Measurements from ENCODE around the gene TMEM186.
"Not testable (repeated sequence)": the region's sequence is repeated elsewhere in the genome, so short reads cannot be mapped to it uniquely, and the experiment has no call there.

Gene TMEM186

DNA sequence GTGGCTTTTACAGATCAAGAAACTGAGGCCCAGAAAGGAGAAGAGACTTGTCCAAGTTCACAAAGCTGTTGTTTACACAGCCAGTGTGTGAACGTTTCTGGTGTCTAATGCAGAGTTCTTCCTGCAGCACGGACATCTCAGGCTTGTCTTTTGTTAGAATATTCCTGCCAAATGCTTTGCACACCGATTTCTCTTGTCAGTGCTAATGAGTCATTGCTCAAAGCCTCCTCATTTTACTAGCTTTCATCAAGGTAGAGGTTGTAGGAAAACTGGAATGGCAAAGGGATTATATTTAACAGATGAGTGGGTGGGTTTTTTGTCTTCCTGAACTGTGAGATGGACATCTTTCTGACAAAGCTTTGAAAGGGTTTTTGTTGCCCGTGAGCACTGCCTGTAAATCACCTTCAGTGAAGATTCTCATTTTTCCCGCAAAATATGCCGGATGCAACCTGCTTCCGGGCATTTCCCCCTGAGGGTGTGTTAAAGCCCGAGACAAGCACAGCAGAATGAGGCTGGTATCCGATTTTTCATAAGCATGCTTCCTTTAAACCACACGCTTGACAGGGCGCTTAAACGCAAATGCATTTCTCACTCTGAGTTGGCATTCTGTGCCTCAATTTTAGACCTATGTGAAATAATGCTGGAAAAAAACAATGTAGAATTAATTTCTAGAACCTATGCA, 14.9 kb upstream of the TMEM186 start:
- DNase-seq (ENCODE audit: low read depth, low spot score) = no peak

DNA sequence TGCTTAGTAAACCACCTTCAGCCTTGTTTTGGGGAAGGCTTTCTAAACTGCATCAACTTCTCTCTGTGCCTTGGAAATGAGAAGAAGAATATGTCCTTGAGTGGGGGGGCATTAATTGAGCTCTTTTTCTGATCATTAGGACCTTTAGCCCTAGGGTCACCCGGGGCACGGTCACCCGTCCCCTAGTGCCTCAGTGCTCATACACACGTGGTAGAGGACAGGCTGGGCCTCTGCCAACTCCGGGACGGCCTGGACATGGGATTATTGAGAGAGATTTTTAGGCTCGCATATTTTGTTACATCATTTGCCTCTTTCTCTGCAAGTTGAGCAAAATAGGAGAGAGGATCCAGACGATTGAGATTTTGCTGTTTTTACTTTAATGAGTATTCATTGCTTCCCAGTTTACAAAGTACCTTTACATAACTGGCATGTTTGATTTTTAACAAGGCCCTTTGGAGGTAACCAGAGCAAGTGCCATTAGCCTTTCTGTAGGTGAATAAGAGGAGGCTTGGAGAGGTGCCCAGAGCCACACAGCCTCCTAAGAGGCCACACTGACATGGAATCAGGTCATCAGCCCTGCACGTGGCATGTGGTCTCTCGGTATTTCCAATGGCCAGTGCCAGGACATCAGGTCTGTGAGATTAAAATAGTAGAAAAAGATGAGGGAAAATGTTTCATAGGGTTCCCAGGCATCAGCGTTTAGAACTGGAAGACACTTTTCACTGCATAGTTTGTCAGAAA, 11.3 kb upstream of the TMEM186 start:
- no peak for DNase-seq (ENCODE audit: low read depth, low spot score)

DNA sequence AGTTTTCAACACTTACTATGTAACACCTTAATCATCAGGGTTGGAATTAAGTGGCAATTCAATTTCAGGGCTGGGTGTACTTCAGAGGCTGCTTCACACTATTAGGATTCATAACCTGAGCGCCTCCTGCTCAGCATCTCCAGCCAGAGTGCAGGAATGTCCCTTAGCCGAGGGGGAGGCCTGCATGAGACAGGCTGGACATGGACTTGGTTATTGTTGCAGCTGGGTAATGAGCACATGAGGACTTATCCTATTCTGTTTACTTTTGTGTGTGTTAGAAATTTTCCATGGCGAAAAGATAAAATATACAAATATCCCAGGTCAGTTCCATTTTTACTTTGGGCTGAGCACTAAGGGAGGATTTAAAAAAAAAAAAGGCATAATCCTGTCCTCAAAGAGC, 10.6 kb upstream of the TMEM186 start:
- no peak for DNase-seq (ENCODE audit: low read depth, low spot score)

DNA sequence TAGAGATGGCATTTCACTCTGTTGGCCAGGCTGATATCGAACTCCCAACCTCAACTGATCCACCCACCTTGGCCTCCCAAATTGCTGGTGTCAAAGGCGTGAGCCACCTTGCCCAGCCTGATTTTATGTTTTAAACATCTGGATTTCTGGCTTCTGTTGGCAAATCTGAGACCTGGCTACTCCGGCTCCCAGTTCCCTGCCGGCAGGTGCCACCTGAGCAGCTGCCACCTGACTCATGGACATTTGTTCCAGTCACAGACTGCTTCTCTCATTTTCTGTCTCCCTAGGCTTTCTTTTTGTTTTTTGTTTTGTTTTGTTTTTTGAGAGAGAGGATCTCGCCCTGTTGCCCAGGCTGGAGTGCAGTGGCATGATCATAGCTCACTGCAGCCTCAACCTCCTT, 9.8 kb upstream of the TMEM186 start:
- DNase-seq (ENCODE audit: low read depth, low spot score) = no peak

DNA sequence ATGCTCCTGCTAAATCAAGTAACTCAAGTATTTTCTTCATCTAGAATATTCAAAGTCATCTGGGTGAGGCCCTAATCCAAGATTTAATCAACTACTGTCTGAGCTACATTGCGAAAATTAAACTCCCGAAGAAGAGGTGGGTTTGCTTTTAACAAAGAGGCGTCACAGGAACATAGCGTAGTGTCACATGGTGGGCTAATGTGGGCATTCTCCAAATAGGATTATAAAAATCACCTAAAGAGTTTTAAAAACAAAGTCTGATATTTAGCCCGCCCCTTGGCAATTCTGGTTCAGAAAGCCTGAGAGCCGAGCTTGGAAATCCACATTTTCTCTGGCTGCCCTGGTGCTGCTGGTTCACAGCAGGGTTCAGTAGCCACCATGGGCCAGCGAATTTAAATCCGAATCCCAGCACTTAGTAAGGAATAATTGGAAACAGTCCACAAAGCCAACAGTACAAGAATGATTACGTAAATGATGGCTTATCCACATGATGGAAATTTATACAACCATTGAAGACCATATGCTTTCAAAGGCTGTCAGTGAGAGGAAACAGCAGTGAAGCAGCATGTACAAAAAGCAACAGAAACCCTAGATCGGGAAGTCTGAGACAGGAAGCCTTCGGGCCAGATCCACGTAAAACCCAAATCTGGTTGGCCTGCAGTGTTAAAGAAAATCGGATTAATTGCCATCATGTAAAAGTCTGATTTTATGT, 9.0 kb upstream of the TMEM186 start:
- DNase-seq (ENCODE audit: low read depth, low spot score) = no peak

DNA sequence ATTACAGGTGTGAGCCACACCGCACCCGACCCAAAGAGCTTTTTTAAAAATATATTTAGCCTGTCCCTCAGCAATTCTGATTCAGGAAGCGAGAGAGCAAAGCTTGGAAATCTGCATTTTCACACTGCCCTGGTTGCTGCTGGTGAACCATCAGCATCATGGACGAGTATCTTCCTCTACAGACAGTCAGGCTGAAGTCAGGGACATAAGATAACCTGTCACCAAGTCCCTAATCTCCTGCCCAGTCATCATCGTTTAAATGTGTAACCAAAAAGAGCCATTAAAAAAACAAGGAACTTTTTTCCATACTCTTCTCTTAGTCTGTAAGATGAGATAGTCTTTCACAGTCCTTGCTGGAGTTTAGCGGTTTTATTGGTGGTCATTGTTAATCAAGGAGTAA, 6.9 kb upstream of the TMEM186 start:
- DNase-seq (ENCODE audit: low read depth, low spot score) = no peak

DNA sequence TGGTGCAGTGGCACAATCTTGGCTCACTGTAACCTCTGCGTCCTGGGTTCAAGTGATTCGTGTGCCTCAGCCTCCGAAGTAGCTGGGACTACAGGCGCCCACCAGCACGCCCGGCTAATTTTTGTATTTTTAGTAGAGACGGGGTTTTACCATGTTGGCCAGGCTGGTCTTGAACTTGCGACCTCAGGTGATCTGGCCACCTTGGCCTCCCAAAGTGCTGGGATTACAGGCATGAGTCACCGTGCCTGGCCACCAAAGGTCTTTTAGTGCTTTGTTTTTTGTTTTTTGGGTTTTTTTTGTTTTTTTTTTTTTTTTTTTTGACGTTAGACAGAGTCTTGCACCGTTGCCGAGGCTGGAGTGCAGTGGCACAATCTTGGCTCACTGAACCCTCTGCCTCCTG, 6.3 kb upstream of the TMEM186 start:
- not testable (repeated sequence) for DNase-seq (ENCODE audit: low read depth, low spot score)

DNA sequence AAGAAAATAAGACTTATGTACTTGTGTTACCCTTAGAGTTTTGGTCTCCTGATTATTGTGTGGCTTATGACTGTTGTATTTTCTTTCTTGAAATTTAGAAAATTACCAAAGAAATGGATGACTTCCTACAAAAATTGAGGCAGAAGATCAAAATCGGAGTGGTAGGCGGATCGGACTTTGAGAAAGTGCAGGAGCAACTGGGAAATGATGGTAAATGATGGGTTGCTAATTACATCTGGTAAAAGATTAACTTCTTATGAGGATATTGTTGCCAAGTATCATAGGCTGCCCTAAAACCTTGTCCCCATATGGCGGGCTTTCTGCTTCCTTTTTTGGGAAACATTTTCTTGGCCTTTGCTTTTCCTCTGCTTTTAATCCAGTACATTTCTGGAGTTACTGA, 4.3 kb upstream of the TMEM186 start:
- DNase-seq (ENCODE audit: low read depth, low spot score) = no peak

DNA sequence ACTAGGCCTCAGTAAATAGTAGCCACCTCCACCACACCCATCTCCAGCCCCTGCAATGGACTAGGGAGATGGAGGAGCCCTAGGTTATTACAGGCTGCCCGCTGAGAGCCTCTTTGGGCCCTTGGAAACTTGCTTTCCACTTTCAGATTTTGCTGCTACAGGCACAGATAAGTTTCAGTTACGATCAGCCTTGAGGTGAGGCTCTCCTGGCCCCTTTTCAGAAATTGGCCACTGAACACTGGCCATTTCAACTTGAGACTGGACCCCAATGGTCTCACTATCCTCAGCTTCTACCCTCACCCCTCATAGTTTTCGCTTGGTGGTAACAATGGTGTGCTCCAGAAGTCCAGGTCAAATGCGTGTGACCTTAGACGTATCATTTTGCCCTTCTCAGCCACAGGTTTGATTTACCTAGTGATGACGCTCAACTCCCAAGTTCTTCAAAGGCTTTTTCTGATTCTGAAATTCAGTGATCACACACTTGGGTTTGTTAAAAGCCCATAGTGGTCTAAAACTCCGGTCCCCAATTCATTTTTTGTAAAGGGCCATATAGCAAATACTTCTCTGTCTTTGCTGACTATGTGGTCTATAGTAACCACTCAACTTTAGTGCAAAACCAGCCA, 1.2 kb upstream of the TMEM186 start:
- no peak for DNase-seq (ENCODE audit: low read depth, low spot score)

DNA sequence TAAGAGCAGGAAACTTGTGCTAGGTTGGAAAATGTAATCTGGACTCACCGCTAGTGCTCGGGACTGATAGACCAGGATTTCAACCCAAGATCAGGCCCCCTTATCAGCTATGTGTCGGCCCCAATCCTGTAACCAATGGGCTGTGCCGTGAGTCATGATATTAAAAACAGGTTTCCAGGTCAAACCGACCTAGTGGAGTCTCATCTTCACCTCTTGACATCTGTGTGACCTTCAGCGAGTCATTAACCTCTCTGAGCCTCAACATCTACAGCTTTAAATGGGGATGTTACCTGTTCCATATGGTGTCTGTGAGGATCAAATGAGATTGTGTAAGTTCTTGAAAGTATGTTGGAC, 712 bp upstream of the TMEM186 start:
- no peak for DNase-seq (ENCODE audit: low read depth, low spot score)

DNA sequence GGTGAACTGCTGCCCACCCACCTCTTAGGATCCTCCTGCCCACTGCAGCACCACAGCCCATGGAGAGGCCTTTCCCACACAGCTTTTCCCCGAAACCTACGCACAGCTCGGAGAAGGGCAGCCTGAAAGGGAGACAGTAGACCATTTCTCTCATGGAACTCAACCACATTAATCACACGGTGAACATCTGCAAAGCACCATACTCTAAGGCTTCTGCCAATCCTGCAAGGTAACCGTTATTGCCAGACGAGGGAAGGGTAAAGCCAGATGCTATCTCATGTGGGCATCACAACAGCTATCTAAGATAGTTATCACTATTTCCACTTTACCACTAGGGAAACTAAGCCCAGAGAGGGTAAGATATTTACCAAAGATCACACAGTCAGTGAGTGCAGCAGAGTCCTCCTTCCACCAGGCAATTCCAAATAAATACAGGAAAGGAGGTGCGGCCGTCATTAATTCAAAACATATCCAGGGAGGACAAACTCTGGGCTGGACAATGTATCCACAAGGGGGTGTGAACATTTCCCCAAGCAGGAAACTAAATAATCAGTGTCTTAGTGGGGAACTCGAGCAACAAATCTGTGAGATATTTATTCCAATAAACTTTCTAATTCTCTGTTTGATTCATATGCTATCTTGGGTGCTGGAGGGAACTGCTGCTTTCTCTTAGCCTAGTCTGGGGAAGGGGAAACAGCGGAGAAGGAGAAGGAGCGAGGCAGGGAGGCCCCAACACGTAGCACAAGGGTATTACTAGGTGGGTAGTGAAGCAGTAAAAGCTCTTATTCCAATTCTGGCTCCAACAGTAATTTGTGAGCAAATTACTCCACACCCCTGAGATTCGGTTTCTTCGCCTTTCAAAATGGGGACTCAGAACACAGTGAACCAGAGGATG, 723 bp downstream of the TMEM186 start:
- DNase-seq (ENCODE audit: low read depth, low spot score) = no peak

DNA sequence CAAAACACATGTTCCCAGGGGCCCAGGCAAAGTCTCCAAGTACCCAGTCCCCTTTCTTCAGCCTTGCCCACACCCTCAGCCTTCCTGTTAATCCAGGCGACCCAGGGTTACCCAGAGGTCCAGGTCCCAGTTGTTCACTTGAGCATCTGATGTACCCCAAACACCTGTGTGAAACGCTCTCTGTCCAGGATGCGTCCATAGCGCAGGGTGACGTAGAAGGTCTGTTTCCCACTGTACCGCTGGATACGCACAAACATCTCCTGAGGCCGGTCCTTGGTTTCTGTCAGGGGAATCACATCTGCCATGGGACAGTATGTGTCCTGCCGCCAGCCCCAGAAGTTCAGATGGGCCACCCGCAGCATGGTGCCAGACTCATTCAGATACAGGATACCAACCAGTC, 1.6 kb downstream of the TMEM186 start:
- no peak for DNase-seq (ENCODE audit: low read depth, low spot score)

DNA sequence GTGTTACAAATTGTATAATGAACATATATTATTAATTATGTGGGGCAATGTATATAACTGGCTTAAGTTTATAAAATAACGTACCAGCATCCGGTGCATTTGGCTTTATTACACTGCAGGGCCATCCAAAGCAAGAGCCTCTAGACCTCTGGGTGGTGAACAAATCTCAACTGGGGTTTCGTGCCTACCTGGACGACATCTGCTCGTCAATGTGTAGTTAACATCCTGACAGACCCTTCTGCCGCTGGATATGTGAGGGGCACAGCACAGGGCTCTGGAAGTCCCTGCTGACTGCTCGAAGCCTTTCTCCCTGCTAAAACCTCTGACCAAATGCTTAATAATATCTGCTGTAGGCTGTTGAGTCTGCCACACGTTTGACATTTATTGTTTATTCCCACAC, 2.3 kb downstream of the TMEM186 start:
- no peak for DNase-seq (ENCODE audit: low read depth, low spot score)

DNA sequence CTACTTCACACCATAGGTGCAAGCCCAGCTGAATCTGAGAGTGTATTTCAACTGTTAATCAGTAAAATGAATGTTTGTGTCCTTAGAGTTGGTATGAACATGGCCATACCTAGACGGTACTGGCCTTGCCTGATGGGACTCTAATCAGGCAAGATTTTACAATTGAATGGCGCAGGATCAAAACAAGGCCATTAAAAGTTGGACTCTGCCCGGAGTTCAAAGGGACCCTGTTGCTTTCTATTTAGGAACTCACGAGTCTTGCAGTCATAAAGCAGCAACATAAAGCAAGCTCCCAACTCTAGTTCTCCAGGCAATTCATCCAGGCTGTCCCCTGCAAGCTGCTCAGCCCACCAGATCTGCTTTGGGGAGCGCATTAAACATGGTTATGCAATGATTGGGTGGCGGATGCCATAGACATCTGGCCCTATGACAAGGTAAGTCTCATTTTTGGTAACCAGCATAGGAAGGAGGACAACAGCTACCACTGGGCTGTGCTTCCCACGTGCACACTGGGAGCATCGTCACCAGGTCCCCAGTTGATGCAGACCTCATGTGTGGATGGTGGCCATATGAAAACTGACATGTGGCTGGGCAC, 8.8 kb downstream of the TMEM186 start:
- DNase-seq (ENCODE audit: low read depth, low spot score) = no peak

DNA sequence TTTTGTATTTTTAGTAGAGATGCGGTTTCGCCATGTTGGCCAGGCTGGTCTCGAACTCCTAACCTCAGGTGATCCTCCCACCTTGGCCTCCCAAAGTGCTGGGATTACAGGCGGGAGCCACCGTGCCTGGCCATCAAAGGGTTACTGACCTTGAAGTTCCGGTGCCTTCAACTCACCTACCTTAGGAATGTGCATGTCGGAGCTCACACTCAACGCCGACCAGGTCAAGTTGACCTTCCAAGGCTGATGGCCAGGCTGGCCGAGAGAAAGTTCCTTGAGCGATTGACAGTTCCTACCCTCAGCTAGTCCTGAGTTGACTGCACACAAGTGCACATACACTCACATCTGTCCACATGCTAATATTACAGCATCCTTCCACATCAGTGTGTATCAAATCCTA, 11.1 kb downstream of the TMEM186 start:
- DNase-seq (ENCODE audit: low read depth, low spot score) = not testable (repeated sequence)

DNA sequence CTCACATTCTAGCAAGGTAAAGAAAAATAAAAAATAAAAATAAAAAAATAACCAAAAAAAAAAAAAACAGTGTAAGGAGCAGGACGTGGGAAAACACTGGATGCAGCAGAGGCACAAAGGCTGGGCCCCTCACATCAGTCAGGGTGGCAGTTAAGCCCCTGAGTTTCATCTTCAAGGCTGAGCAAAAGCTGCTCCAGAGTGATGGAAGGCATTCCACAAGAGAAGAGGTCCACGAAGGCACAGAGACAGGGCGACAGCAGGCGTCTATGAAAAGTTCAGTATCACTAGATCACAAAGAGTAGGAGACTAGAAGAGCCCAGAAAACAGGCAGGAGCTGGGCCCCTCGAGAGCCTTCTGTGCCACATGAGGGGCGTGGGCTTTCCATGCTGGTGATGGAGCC, 12.0 kb downstream of the TMEM186 start:
- DNase-seq (ENCODE audit: low read depth, low spot score) = no peak

DNA sequence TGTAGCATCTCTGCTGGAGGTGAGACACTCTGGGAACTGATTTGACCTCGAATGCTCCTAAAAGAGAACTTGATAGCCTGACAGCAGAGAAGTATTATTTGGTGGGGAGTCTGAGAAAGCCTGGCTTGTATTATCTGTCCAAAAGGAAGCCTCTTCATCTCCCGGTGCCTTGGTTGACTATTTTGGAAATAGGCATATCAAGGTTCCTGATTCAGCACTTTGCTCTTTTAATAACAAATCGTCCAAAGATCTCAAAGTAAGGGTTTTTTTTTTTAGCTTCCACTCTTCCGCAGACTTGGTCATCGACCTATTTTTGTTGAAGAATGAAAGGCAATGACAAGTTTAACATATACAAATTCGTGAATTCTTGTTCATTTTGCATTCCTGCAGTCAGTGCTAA, 14.8 kb downstream of the TMEM186 start:
- no peak for DNase-seq (ENCODE audit: low read depth, low spot score)

DNA sequence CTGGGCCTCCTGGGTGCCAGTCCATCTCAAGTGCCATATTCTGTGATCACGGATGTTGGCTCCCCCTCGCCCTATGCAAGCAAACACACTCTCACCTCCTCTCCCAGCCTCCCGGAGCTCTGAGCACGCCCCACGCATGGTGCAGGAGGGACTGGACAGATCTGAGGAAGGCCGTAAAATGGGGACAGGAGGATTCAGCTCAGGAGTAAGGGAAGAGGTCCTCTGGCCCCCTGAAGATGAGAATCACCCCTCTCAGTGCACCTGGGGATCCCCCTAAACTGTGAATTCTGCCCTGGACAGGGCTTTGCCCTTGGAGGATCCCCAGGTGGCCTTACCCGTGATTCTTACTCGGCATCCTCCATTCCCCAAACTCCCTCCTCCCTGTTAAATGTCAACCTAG, 15.6 kb downstream of the TMEM186 start:
- no peak for DNase-seq (ENCODE audit: low read depth, low spot score)

DNA sequence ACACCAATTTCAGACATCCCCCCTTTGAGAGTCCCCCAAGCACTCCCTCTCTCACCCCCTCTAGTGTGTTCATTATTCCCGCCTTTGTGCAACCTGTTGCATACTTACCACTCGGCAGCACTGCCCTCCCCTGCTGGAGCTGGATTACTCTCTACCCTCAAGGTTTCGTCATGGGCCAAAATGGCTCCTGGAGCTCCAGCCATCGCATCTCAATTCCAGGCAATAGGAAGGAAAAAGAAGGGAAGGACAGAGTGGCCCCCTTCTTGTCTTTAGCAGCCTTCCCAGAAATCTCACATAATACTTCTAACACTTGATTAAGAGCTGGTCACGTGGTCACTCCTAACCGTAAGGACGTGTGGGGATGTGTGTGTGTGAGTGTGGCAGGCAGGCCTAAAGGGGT, 20.2 kb downstream of the TMEM186 start:
- DNase-seq (ENCODE audit: low read depth, low spot score) = no peak

DNA sequence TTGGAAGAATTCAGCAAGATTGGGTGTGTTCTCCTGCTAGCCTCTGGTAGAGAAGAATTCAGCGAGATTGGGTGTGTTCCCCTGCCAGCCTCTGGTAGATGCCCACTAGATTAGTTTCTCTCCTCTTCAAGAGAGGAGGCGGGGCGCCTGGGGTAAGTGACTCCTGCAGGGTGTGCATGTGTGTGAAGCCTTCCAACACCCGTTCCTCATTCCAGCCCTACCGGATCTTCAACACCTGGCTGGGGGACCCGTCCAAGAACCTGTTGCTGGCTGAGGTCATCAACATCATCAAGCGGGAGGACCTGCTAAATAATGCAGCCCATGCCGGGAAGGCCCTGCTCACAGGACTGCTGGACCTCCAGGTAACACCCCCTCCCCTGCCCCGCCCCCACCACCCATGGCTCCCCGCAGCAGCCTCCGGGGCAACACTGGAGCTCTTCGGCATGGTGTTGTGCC, 21.3 kb downstream of the TMEM186 start:
- DNase-seq (ENCODE audit: low read depth, low spot score) = no peak

DNA sequence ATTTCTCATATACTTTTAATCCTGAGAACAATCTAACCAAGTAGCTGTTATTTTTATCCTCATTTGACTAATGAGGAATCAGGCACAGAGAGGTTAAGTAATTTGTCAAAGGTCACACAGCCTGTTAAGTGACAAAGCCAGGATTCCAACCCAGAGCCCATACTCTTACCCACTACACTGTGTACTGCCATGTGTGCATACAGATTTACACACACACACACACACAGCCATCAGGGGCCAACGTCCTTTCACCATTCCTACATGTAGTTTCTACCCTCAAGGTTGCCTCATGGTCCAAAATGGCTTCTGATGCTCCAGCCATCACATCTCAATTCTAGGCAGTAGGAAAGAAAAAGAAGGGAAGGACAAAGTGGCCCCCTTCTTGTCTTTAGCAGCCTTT, 22.1 kb downstream of the TMEM186 start:
- DNase-seq (ENCODE audit: low read depth, low spot score) = no peak

Measured in iPS DF 19.7 (cell line).